M059J (cell line): ENCODE results near the gene ATP13A2. TPM values are rescaled to one million over a fixed set of nuclear protein-coding genes. Genes with fewer than 3 reads are reported as not detected.

ENCODE experiments used
- DNase-seq: peaks from one replicate; pipeline ENCODE4 v3.0.0-alpha.2; 2012; ENCODE audit warnings: low read depth
- total RNA-seq: library from RNA; depleted of rRNA; stranded (reverse); fragments of >200 nt; shearing (Covaris generic); gene quantifications from 2 replicates; pipeline ENCODE4 v1.2.3, GENCODE V29; 2014

Gene ATP13A2
- total RNA-seq, 1 experiment from 2014 or later: 36.3 TPM

DNA sequence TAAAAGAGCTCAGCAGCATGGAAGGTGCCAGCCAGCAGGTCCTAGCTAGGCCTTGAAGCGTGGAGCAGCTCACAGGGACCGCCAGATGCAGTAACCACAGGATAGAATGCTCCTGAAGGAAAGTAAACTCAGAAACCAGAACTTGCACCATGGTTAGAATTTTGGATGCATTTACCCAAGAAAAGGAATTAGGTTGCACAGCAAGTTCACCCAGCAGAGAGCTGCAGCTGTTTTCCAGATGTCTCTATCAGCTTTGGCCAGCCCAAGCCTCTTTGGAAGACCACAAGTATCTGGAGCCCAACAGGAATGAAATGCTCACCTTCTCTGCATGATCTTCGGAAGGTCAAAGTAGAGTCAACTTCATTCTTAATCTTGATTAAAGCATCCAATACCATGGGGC, 21.0 kb upstream of the ATP13A2 start:
- no peak for DNase-seq

DNA sequence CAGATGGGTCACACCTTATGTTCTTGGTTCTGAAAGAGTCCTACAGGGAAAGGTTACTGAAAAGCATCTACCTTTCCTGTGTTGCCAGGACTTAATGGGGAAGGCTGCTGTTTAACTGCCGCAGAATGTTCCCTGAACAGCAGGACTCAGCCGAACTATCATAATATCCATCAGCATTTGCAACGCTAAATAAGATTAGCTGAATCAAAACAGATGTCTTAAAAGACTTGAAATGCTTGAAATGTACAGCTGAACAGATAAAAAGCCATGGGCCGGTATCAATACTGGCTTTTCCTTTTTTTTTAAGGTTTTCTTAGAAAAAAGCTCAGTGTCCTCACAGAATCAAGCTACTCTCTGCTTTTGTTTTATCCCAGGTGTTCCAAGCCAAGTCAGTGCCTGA, 19.7 kb upstream of the ATP13A2 start:
- DNase-seq: no peak

- peak; percentile 20 for DNase-seq
Observed at GRCh38 chr1:17030206-17030605, 18.5 kb upstream of the ATP13A2 start.

DNA sequence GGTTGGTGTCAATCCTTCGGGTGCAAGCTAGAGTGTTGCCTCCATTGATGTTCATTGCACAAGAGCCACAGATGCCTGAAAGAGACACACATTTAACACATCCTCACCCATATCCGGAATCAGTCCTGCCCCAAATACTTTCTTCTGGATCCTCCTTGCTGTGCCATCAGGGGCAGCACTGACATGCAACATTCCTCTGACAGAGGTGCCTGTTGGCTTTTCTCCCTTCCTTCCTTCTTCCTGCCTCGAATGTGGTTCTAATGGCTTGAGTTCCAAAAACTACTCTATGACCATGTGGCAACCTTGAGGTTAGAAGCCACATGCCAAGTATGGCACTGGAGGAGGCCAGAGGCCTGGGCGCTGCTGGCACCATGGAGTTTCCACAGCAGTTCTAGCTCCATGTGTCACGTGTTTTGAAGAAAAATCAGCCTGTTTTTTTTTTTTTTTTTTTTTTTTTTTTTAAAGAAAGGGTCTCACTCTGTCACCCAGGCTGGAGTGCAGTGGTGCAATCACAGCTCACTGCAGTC, 17.0 kb upstream of the ATP13A2 start:
- no peak for DNase-seq

DNA sequence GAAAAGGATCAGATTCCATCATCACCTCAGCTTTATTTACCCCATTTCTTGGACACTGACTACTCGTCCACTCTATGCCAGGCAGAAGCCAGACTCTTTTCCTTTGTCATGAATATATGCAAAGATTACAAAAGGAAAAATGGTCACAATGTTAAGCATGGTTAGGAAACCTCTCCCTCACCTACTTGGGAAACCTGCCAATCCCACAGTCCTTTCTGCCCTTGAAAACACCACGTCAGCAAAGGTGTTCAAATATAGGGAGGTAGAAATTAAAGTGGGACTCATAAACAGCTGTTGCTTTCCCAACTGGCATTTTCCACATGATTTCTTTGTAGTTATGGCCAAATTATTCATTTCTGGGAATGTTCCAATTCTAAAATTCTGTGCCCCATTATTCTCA, 16.2 kb upstream of the ATP13A2 start:
- DNase-seq: no peak

DNA sequence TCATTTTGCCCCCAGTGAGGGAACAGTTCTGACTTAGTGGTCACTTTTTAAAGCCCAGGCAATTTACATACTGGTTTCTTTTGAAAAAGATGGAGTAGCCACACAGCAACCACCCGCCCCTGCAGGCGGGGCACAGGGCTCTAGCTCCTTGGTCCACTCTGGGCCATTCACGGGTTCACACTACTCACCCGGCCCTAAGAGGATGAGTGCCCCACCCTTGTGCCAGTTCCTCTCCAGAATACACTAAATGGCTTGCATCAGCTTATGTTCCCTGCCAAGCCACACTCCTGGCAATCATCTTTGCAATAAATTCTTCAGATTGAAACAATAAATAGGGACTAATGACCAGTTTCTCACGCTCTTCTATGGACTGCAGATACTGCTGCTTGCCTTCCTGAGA, 15.7 kb upstream of the ATP13A2 start:
- no peak for DNase-seq

- no peak for DNase-seq
Observed at GRCh38 chr1:17024721-17025120, 13.0 kb upstream of the ATP13A2 start.

DNA sequence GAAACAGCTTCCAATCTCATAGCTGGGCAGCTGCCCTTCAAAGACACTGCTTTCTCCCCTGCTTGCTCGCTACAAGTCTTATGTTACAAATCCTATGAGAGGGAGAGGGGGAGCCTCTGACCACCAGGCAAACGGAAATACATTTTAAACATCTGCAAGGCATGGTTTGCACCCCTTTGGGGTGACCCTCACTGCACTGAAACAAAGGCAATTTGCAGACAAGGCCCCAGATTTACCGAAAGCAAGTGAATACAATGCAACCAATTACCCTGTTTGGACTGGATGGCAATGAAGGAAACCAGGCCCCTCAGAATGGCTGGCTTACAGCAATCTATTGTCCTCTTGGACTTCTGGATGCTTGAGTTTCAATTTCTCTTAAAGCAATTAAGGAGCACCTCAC, 11.8 kb upstream of the ATP13A2 start:
- no peak for DNase-seq

DNA sequence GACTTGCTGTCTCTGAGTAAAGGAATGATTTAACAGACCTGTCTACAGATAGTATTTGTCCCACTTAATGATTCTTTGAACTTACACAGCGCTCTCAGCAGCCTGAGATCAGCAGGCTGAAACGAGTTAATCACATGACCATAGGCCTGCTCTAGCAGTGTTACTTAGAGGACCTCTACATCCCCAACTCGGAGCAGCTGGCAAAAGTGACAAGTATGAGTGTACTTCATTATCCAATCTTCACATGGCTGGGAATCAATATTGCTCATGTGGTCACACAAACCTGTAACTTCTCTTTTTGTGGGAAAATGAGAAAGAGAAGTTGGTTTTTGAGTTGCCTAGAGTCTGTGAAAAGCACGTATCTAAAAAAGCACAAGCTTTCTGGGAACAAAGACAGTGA, 11.4 kb upstream of the ATP13A2 start:
- DNase-seq: no peak

GRCh38 chr1:17021896-17022295, 10.2 kb upstream of the ATP13A2 start:
- DNase-seq: no peak

DNA sequence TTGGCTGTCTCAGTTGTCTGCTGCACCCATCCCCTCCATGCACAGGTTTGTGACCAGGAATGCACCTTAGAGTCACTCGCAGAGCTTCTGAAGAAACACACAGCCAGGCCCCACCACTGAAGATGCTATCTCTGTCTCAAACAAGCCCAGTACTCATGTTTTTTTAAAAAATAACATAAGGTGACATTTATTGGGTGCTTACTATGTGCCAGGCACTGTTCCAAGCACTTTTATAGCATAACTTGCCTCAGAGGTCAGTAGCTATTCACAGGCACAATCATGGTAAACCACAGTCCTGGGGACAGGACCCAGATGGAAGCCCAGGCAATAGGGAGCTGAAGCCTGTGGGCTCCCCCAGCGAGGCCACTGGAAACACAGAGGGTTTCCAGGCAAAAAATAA, 8.8 kb upstream of the ATP13A2 start:
- peak; percentile 37 for DNase-seq

GRCh38 chr1:17018849-17019248, 7.1 kb upstream of the ATP13A2 start:
- DNase-seq: no peak

DNA sequence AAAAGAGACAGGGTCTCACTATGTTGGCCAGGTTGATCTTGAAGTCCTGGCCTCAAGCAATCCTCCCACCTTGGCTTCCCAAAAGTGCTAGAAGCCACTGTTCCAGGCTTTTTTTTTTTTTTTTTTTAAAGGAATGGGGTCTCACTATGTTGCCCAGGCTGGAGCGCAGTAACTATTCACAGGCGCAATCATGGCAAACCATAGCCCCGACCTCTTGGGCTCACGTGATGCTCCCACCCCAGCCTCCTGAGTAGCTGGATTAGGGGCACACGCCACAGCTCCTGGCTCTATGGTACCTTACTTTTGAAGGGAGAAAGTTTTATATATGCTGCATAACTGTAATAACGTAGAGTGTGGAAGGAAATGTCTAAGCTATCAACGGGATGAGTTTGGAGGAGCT, 5.7 kb upstream of the ATP13A2 start:
- DNase-seq: no peak

DNA sequence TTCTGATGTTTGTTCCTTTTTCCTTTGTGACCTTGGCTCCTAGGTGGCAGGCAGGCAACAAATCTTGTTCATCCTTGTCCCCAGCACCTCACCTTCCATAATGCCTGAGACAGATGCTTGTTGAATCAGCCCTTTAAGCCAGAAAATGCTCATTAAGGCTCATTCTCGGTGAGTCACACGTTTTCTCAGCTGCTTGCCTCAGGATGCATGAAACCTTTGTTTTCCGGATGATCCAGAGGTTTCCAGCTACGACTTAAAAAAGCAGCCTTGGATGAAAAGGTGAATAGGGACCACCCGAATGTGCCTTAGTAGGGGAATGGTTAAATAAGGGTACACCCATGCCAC, 4.6 kb upstream of the ATP13A2 start:
- DNase-seq: peak; percentile 79

GRCh38 chr1:17014671-17015567, 3.2 kb upstream of the ATP13A2 start:
- no peak for DNase-seq

GRCh38 chr1:17013491-17014320, 2.0 kb upstream of the ATP13A2 start:
- peak; percentile 77 for DNase-seq

DNA sequence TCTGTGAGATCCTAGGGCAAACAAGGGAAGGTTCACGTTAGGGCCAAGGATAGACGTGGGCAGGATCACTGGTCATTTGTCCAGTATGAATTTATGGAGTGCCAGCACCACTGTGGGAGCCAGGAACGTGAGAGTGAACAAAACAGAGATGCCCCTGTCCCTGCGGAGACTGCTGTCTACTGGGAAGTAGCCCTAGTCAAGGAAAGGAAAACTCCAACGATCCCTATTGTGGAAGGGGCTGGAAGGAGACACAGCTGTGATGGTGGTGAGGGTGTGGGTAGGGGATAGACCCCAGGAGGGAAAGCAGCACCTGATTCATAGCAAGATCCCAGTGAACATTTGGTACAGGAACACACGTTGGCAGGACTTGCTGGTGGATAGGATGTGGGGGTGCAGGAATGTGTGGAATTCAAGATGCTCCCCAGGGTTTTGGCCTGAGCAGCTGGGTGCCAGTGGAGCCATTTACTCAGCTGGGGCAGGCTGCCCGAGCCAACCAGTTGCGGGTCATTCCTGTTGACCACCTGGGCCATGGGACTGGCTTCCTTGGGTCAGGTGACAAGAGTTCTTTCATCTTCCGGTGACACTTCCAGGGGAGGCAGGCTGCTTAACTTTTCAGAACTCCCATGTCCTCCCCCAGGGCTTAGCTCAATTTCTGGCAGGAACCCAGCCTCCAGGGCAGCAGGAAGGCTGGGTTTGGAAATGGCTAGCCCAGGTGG, 1.2 kb upstream of the ATP13A2 start:
- DNase-seq: peak; percentile 82

- no peak for DNase-seq
Observed at GRCh38 chr1:17011092-17011438, 663 bp downstream of the ATP13A2 start.

GRCh38 chr1:17009706-17010105, 2.0 kb downstream of the ATP13A2 start:
- peak; percentile 18 for DNase-seq

GRCh38 chr1:17008208-17008855, 3.4 kb downstream of the ATP13A2 start:
- DNase-seq: no peak

DNA sequence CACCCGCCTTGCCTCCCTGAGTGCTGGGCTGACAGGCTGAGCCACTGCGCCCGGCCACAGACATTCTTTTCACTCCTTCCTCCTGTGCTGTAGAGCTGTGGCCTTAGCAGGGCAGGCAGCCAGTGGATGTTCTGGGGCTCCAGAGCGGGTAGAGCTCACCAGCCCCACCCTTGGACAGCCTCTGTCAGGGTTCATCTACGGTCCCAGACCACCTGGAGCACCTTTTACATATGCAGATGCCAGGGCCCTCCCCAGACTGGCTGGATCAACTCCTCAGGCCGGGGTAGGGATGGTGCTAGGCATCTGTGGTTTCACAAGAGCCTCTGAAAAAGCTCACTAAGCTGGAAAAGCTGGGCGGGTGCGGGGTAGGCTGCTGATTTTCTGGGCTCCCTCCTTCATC, 4.6 kb downstream of the ATP13A2 start:
- no peak for DNase-seq

- no peak for DNase-seq
Observed at GRCh38 chr1:17005365-17005740, 6.4 kb downstream of the ATP13A2 start.
